HL-60 (cell line): ENCODE data around the gene PDE2A.

Source experiments
- POLR2AphosphoS5 ChIP-seq: IDR thresholded peaks from 2 replicates; pipeline ENCODE4 v1.6.1; 2012; ENCODE audit warnings: low read depth
- REST ChIP-seq: IDR thresholded peaks from 2 replicates; pipeline ENCODE4 v1.6.1; 2012; ENCODE audit warnings: low read depth; ENCODE audit not compliant: insufficient replicate concordance
- SPI1 ChIP-seq: IDR thresholded peaks from 2 replicates; pipeline ENCODE4 v1.6.1; 2012; ENCODE audit warnings: low read depth, mild to moderate bottlenecking, borderline replicate concordance
- TF ChIP-seq, protein P1 (sequence below): IDR thresholded peaks from one replicate; pipeline ENCODE4 v1.5.1; 2011; ENCODE audit warnings: low read length, control low read depth, inconsistent platforms; ENCODE audit not compliant: insufficient read depth

DNA sequence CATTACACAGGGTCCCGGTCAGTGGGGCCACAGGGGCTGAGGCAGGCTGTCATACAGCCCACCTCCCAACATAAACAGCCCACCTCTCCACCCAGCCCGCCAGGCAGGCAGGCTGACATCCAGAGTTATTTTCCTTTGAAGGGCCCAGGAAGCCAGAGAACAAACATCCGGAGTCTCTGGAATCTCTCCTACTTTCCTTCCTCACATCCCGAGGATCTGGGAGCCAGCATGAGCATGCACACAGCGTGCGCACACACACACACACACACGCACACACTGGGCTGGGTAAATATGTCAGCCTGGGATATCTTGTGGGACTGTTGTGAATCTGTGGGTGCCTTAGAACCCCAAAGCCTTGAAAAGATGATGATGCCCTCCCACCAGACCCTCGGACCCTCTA, 55.4 kb downstream of the PDE2A start:
- TF ChIP-seq, protein P1, sequence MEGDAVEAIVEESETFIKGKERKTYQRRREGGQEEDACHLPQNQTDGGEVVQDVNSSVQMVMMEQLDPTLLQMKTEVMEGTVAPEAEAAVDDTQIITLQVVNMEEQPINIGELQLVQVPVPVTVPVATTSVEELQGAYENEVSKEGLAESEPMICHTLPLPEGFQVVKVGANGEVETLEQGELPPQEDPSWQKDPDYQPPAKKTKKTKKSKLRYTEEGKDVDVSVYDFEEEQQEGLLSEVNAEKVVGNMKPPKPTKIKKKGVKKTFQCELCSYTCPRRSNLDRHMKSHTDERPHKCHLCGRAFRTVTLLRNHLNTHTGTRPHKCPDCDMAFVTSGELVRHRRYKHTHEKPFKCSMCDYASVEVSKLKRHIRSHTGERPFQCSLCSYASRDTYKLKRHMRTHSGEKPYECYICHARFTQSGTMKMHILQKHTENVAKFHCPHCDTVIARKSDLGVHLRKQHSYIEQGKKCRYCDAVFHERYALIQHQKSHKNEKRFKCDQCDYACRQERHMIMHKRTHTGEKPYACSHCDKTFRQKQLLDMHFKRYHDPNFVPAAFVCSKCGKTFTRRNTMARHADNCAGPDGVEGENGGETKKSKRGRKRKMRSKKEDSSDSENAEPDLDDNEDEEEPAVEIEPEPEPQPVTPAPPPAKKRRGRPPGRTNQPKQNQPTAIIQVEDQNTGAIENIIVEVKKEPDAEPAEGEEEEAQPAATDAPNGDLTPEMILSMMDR = no peak
- TF ChIP-seq POLR2AphosphoS5 (no peak), REST (no peak), SPI1 (no peak)
